LNCAP (cell line): ENCODE measurements around the gene ROBO4.

Source experiments
- CTCF ChIP-seq: fragments of 450-650 bp; IDR thresholded peaks from 2 replicates; pipeline ENCODE4 v1.5.1; 2017; ENCODE audit warnings: mild to moderate bottlenecking

Gene ROBO4

DNA sequence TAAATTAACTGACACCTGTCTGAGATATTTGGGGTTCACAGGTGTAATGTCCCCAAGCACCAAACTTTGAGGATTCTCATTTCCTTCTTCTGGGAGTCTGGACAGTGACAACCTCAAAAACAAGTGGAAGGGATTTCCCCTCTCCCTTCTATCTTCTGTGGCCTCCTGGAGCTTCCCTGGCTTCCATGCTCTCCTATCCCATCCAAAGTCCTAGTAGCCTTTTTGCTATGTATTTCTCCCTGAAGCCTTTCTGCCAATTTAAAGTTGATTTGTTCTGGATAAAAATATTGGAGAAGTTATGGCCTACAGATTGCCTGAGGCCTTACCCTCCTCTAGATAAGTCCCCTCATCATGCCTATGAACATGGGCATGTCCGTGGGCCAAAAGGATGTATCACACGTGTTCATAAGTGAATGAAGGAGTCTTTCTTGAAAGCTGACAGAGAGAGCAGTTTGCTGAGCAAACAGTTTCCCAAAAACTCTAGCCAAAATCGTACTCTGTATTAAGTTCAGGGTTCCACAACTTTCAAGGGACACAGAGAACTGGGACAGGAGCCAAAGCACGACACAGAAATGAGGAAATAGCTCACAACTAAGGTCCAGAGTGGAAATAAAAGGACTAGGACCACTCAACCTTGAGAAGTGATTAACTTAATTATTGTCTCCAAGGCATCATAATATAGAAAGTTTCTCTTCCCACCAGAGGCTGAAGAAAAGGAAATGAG, 31.4 kb upstream of the ROBO4 start:
- no peak for TF ChIP-seq CTCF

GRCh38 chr11:124923296-124923695, 25.6 kb upstream of the ROBO4 start:
- no peak for TF ChIP-seq CTCF

GRCh38 chr11:124922831-124923230, 25.2 kb upstream of the ROBO4 start:
- no peak for TF ChIP-seq CTCF

- TF ChIP-seq CTCF = no peak
Observed at GRCh38 chr11:124920870-124921609, 23.4 kb upstream of the ROBO4 start.

GRCh38 chr11:124920356-124920755, 22.7 kb upstream of the ROBO4 start:
- TF ChIP-seq CTCF = no peak

DNA sequence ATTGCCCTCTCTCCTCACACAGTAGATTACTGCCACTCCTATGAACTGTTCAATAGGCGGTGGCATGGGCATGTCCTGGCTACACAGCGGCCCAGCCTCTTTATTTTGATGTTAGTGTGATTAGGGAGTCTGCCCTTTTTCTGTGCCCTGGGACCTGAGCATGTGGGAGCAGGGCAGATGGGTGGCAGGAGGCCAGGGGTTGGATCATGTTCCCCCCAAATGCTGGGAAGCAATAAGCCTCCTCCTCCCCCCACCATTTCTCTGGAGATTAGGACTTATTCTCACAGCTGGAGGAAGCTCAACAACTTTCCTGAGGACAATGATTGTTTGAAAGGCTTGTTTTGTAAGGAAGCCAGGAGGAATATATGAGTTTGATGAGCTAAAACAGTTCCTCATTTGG, 22.2 kb upstream of the ROBO4 start:
- no peak for TF ChIP-seq CTCF

GRCh38 chr11:124918950-124919349, 21.3 kb upstream of the ROBO4 start, which contains the start of gene HEPN1:
HEPN1 (plus strand) TSS chr11:124919250.
- TF ChIP-seq CTCF = no peak
